Activated CD4-positive, alpha-beta T cell treated with anti-CD3 and anti-CD28 coated beads for 36 hours (primary cell): ENCODE measurements around the gene URI1. TPM values are rescaled to one million over a fixed set of nuclear protein-coding genes. Genes with fewer than 3 reads are reported as not detected.
"Not testable (repeated sequence)": the region's sequence is repeated elsewhere in the genome, so short reads cannot be mapped to it uniquely, and the experiment has no call there.

Source experiments
- ATAC-seq: fragments of 200-7000 bp; cut with Tn5 transposase; one replicate; pipeline ENCODE4 v1.10.0; 2021; ENCODE audit warnings: mild to moderate bottlenecking, moderate library complexity
- CTCF ChIA-PET: fragments of 350-600 bp; sonication (Branson Sonifier 250); formaldehyde crosslinking; loops from one replicate; lab custom pipeline; 2021; ENCODE audit warnings: antibody characterized with exemption; lab: Charles Lee
- POLR2A ChIA-PET: fragments of 350-600 bp; sonication (Branson Sonifier 250); formaldehyde crosslinking; loops from one replicate; lab custom pipeline; 2021; ENCODE audit warnings: antibody characterized with exemption, inconsistent platforms; lab: Charles Lee
- DNase-seq: peaks from one replicate; pipeline ENCODE4 v3.0.0-alpha.2; 2020
- H3K27ac Mint-ChIP-seq: one replicate; pipeline ENCODE4 v1.8.0; 2021; ENCODE audit warnings: mixed read lengths
- H3K27me3 Mint-ChIP-seq: one replicate; pipeline ENCODE4 v1.8.0; 2021; ENCODE audit warnings: mixed read lengths
- H3K36me3 Mint-ChIP-seq: one replicate; pipeline ENCODE4 v1.8.0; 2021; ENCODE audit warnings: low read depth, mixed read lengths
- H3K4me1 Mint-ChIP-seq: one replicate; pipeline ENCODE4 v1.8.0; 2021; ENCODE audit warnings: mixed read lengths
- H3K4me3 Mint-ChIP-seq: one replicate; pipeline ENCODE4 v1.8.0; 2021; ENCODE audit warnings: mild to moderate bottlenecking, moderate library complexity, mixed read lengths
- H3K9me3 Mint-ChIP-seq: one replicate; pipeline ENCODE4 v1.8.0; 2021; ENCODE audit warnings: low read depth, mixed read lengths
- intact Hi-C, 2 experiments: fragments of 100-400 bp; cut with DNase I in 1 of 2; cut with micrococcal nuclease in 1 of 2; formaldehyde crosslinking; loops; one replicate each; pipeline versions ENCODE4 v1.14.2 to v1.15.1; 2022 to 2024; cut with DNase I, micrococcal nuclease
- total RNA-seq, 2 experiments: library from RNA; stranded (reverse); gene quantifications; one replicate each; pipeline ENCODE4 v1.2.3, GENCODE V29; 2021

URI1 gene
- 10 to 100 TPM; 61.3 to 69.7 TPM for total RNA-seq

GRCh38 chr19:29941828-29942403 is at the start of gene URI1:
TSS of gene URI1 (plus strand) at chr19:29942239. CDS start at chr19:29942548, 309 bp downstream.
- Mint-ChIP-seq H3K27ac (peak within 1 kb of the TSS; percentile 95), H3K4me1 (peaks cover 41% of the 10 kb centered on the region), H3K9me3 (peaks cover 6% of the 10 kb centered on the region), H3K4me3 (peak within 1 kb of the TSS; percentile 96), H3K27me3 (no peaks in the 10 kb centered on the region), H3K36me3 (peaks cover 30% of the 10 kb centered on the region)
- ATAC-seq, result peak; percentile 82
- intact Hi-C loops, result loop anchor here (1.0 to 10.0 kb wide), 11 partner anchors 35 to 1270 kb away; partner anchors contain the start of genes C19orf12 (in 1 of the 2), CCNE1 (in 1 of the 2), PLEKHF1 (in 1 of the 2) and POP4 (in 1 of the 2)
- DNase-seq, result peak; percentile 97
- ChIA-PET CTCF (interaction anchor here (0.5 to 1.3 kb wide), 6 partner anchors 9 to 323 kb away, joined by 3 to 4 read pairs (median 4); no protein-coding TSS in a partner anchor), POLR2A (interaction anchor here (0.6 to 1.4 kb wide), 6 partner anchors 10 to 95 kb away, joined by 3 to 7 read pairs (median 4); no protein-coding TSS in a partner anchor)

GRCh38 chr19:29893606-29894284 is 48.3 kb upstream of the URI1 start:
- DNase-seq (no peak), ATAC-seq (no peak)
- Mint-ChIP-seq H3K4me1 (no peaks in the 10 kb centered on the region), H3K4me3 (no peak overlapping the region), H3K36me3 (no peaks in the 10 kb centered on the region), H3K27me3 (peaks cover 1% of the 10 kb centered on the region), H3K9me3 (no peaks in the 10 kb centered on the region), H3K27ac (no peak overlapping the region)
- intact Hi-C loops, result no loop called here
- POLR2A ChIA-PET, result no interaction called here
- CTCF ChIA-PET, result no interaction called here

GRCh38 chr19:29896802-29897201 is 45.2 kb upstream of the URI1 start:
- POLR2A ChIA-PET, result no interaction called here
- no peak overlapping the region for H3K27ac Mint-ChIP-seq
- ATAC-seq (no peak), DNase-seq (no peak)
- peaks cover 1% of the 10 kb centered on the region for H3K27me3 Mint-ChIP-seq
- no peaks in the 10 kb centered on the region for H3K4me1 Mint-ChIP-seq
- no peak overlapping the region for H3K4me3 Mint-ChIP-seq
- H3K36me3 Mint-ChIP-seq, result no peaks in the 10 kb centered on the region
- intact Hi-C loops, result no loop called here
- CTCF ChIA-PET, result no interaction called here
- H3K9me3 Mint-ChIP-seq, result no peaks in the 10 kb centered on the region

- POLR2A ChIA-PET, result no interaction called here
- no peaks in the 10 kb centered on the region for H3K36me3 Mint-ChIP-seq
- peaks cover 1% of the 10 kb centered on the region for H3K27me3 Mint-ChIP-seq
- H3K4me1 Mint-ChIP-seq, result no peaks in the 10 kb centered on the region
- H3K27ac Mint-ChIP-seq, result no peak overlapping the region
- no peak for DNase-seq
- ATAC-seq, result no peak
- CTCF ChIA-PET, result no interaction called here
- H3K4me3 Mint-ChIP-seq, result no peak overlapping the region
- H3K9me3 Mint-ChIP-seq, result no peaks in the 10 kb centered on the region
- intact Hi-C loops, result no loop called here
These were observed 44.6 kb upstream of the URI1 start for GRCh38 chr19:29897466-29897865.

- Mint-ChIP-seq H3K4me1 (no peaks in the 10 kb centered on the region), H3K27me3 (peaks cover 3% of the 10 kb centered on the region), H3K9me3 (no peaks in the 10 kb centered on the region), H3K4me3 (no peak overlapping the region), H3K36me3 (no peaks in the 10 kb centered on the region), H3K27ac (no peak overlapping the region)
- ChIA-PET CTCF (no interaction called here), POLR2A (no interaction called here)
- no peak for DNase-seq
- no peak for ATAC-seq
- intact Hi-C loops, result no loop called here
These were observed 38.0 kb upstream of the URI1 start for GRCh38 chr19:29904017-29904416.

GRCh38 chr19:29908963-29909944 is 32.8 kb upstream of the URI1 start:
- Mint-ChIP-seq H3K36me3 (no peaks in the 10 kb centered on the region), H3K9me3 (no peaks in the 10 kb centered on the region), H3K4me3 (no peak overlapping the region), H3K4me1 (no peaks in the 10 kb centered on the region), H3K27ac (no peak overlapping the region), H3K27me3 (peaks cover 6% of the 10 kb centered on the region)
- ATAC-seq, result no peak
- CTCF ChIA-PET, result no interaction called here
- POLR2A ChIA-PET, result no interaction called here
- intact Hi-C loops, result no loop called here
- no peak for DNase-seq

- no peaks in the 10 kb centered on the region for H3K9me3 Mint-ChIP-seq
- no peaks in the 10 kb centered on the region for H3K36me3 Mint-ChIP-seq
- no peaks in the 10 kb centered on the region for H3K4me1 Mint-ChIP-seq
- DNase-seq, result no peak
- intact Hi-C loops, result no loop called here
- H3K4me3 Mint-ChIP-seq, result no peak overlapping the region
- ChIA-PET POLR2A (no interaction called here), CTCF (no interaction called here)
- ATAC-seq, result no peak
- peaks cover 5% of the 10 kb centered on the region for H3K27me3 Mint-ChIP-seq
- no peak overlapping the region for H3K27ac Mint-ChIP-seq
These were observed 27.1 kb upstream of the URI1 start for GRCh38 chr19:29914933-29915332.

- H3K36me3 Mint-ChIP-seq, H3K9me3 Mint-ChIP-seq, H3K4me1 Mint-ChIP-seq, DNase-seq, H3K4me3 Mint-ChIP-seq, CTCF ChIA-PET, H3K27ac Mint-ChIP-seq, intact Hi-C loops, POLR2A ChIA-PET, ATAC-seq, H3K27me3 Mint-ChIP-seq: not testable (repeated sequence)
These were observed 26.2 kb upstream of the URI1 start for GRCh38 chr19:29915832-29916231.

- ChIA-PET CTCF (no interaction called here), POLR2A (no interaction called here)
- no peaks in the 10 kb centered on the region for H3K4me1 Mint-ChIP-seq
- DNase-seq (no peak), ATAC-seq (no peak)
- H3K27me3 Mint-ChIP-seq, result peaks cover 2% of the 10 kb centered on the region
- no peaks in the 10 kb centered on the region for H3K9me3 Mint-ChIP-seq
- H3K4me3 Mint-ChIP-seq, result no peak overlapping the region
- intact Hi-C loops, result no loop called here
- no peaks in the 10 kb centered on the region for H3K36me3 Mint-ChIP-seq
- no peak overlapping the region for H3K27ac Mint-ChIP-seq
These were observed 24.1 kb upstream of the URI1 start for GRCh38 chr19:29917911-29918310.

GRCh38 chr19:29918891-29919290 is 23.1 kb upstream of the URI1 start:
- H3K27me3 Mint-ChIP-seq, result peaks cover 2% of the 10 kb centered on the region
- intact Hi-C loops, result no loop called here
- ChIA-PET POLR2A (interaction anchor here (0.6 to 0.7 kb wide), 2 partner anchors 194 to 258 kb away, joined by 4 to 6 read pairs; no protein-coding TSS in a partner anchor), CTCF (no interaction called here)
- no peaks in the 10 kb centered on the region for H3K36me3 Mint-ChIP-seq
- DNase-seq, result no peak
- ATAC-seq, result no peak
- no peak overlapping the region for H3K4me3 Mint-ChIP-seq
- no peak overlapping the region for H3K27ac Mint-ChIP-seq
- H3K4me1 Mint-ChIP-seq, result no peaks in the 10 kb centered on the region
- no peaks in the 10 kb centered on the region for H3K9me3 Mint-ChIP-seq

GRCh38 chr19:29922972-29923371 is 19.1 kb upstream of the URI1 start:
- CTCF ChIA-PET, result interaction anchor here (0.7 to 0.8 kb wide), 2 partner anchors 55 to 193 kb away, joined by 3 read pairs; no protein-coding TSS in a partner anchor

More at GRCh38 chr19:29922972-29923371, 19.1 kb upstream of the URI1 start:
- Mint-ChIP-seq H3K4me3 (no peak overlapping the region), H3K9me3 (no peaks in the 10 kb centered on the region), H3K27me3 (peaks cover 2% of the 10 kb centered on the region), H3K27ac (no peak overlapping the region), H3K36me3 (no peaks in the 10 kb centered on the region), H3K4me1 (no peaks in the 10 kb centered on the region)
- intact Hi-C loops, result no loop called here
- DNase-seq, result no peak
- POLR2A ChIA-PET, result no interaction called here
- no peak for ATAC-seq
